Activated T-cell treated with anti-CD3 and anti-CD28 coated beads for 48 hours (primary cell): ENCODE results near the gene NDST3.
A peak's percentile ranks its signal among the peaks of the same experiment; 100 is the strongest.
"Not testable (repeated sequence)": the region's sequence is repeated elsewhere in the genome, so short reads cannot be mapped to it uniquely, and the experiment has no call there.

Experiments
- DNase-seq: peaks from one replicate; pipeline ENCODE4 v3.0.0-alpha.2; 2020; ENCODE audit warnings: low read depth

Gene NDST3

GRCh38 chr4:118276580-118276979 lies 242.3 kb downstream of the NDST3 start:
- no peak for DNase-seq

GRCh38 chr4:118277243-118277642 lies 243.0 kb downstream of the NDST3 start:
- no peak for DNase-seq

GRCh38 chr4:118278473-118279274 lies 244.4 kb downstream of the NDST3 start:
- peak; percentile 95 for DNase-seq

GRCh38 chr4:118279328-118279727 lies 245.0 kb downstream of the NDST3 start:
- DNase-seq, result no peak

- DNase-seq, result no peak
Observed at GRCh38 chr4:118279920-118280432, 245.7 kb downstream of the NDST3 start.

GRCh38 chr4:118280501-118281218 lies 246.4 kb downstream of the NDST3 start:
- peak; percentile 13 for DNase-seq

GRCh38 chr4:118281611-118282442 lies 247.5 kb downstream of the NDST3 start:
- DNase-seq, result no peak

GRCh38 chr4:118282692-118283091 lies 248.4 kb downstream of the NDST3 start:
- DNase-seq, result no peak

- DNase-seq, result no peak
Observed at GRCh38 chr4:118284169-118284568, 249.9 kb downstream of the NDST3 start.

- no peak for DNase-seq
Observed at GRCh38 chr4:118285931-118286330, 251.6 kb downstream of the NDST3 start.

GRCh38 chr4:118286685-118287084 lies 252.4 kb downstream of the NDST3 start:
- no peak for DNase-seq

- no peak for DNase-seq
Observed at GRCh38 chr4:118287711-118288451, 253.6 kb downstream of the NDST3 start.

- DNase-seq, result no peak
Observed at GRCh38 chr4:118289794-118290193, 255.5 kb downstream of the NDST3 start.

- no peak for DNase-seq
Observed at GRCh38 chr4:118290951-118291350, 256.7 kb downstream of the NDST3 start.

- DNase-seq, result no peak
Observed at GRCh38 chr4:118296729-118297128, 262.4 kb downstream of the NDST3 start.

GRCh38 chr4:118299619-118300018 lies 265.3 kb downstream of the NDST3 start:
- DNase-seq, result not testable (repeated sequence)

- DNase-seq, result no peak
Observed at GRCh38 chr4:118307643-118308042, 273.4 kb downstream of the NDST3 start.
